HG03442 (cell line): ENCODE data around the gene GFAP.

Experiments
- ATAC-seq: cut with Tn5 transposase; IDR thresholded peaks from one replicate; pipeline ENCODE4 v1.9.1; 2021; ENCODE audit warnings: mild to moderate bottlenecking, moderate library complexity; ENCODE audit not compliant: unreplicated experiment

GFAP gene

DNA sequence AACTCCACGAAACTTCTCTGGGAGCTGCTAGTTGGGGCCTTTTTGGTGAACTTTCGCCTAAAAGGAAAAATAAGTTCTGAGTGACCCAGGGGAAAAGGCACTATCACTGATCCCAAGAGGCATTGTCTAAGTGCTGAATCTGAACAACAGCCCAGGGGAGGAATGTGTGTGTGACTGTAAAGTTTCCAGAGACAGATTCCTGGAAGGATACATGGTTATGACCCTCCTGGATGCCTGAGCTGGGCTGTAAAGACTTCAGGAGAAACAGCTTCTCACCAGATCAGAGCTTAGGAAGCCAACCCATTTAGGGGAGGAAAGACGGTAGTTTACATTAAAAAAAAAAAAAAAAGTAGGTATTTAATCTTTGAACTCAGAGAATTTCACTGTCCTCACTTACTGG is 47.5 kb downstream of the GFAP start:
- ATAC-seq: no peak

GRCh38 chr17:44865931-44866330 is 49.4 kb downstream of the GFAP start:
- ATAC-seq: no peak

DNA sequence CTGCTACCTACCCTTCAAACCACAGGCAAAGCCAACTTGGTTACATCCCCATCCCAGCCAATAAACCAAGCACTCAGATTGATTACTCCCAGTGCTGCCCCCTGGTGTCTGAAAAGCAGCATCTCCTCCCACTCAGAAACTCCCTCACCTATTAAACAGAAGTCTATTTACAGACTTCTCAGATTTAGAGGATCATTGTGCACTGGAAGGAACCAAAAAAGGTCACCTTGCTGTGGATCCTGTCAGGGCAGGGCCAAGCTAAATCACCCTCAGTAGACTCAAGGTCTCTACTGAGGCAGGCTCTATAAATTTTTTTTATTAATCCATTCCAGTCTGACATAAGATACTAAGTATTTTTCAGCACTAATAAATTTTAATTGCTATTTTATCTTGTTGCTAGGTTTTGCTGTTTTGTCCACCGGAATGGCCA is 50.1 kb downstream of the GFAP start:
- ATAC-seq: no peak

- ATAC-seq: no peak
These were observed 50.5 kb downstream of the GFAP start for GRCh38 chr17:44864831-44865230.

- no peak for ATAC-seq
These were observed 52.0 kb downstream of the GFAP start for GRCh38 chr17:44863061-44863918.

- no peak for ATAC-seq
These were observed 52.9 kb downstream of the GFAP start for GRCh38 chr17:44862278-44862914.

- no peak for ATAC-seq
These were observed 55.6 kb downstream of the GFAP start for GRCh38 chr17:44859701-44860100.

DNA sequence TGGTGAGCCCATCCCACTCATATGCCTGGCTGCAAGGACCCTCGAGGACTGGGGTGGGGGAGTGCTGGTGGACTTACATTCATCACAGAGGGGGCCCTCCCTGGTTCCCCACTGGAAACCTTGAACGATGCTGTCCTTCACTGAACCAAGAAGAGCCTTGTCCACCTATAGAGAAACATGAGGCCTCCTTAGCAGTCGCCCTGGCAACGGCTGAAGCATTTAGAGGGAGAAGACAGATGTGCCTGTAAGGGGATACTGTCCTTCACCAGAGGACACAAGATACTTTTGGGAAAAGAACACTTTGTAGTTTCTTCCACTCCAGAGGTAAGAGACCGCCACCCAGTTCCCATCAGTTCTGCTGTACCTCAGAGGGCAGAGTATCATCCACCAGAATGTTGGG is 61.1 kb downstream of the GFAP start:
- ATAC-seq: no peak
